ENCODE data around the gene CDC42EP3.

GRCh38 chr2:37648331-37649011, 23.0 kb downstream of the CDC42EP3 start:
- TF ChIP-seq RAD21 (conservative IDR thresholded peaks at IDR 0.05), result no peak
- TF ChIP-seq CTCF (IDR thresholded peaks at IDR 0.05; ENCODE audit: poor library complexity, severe bottlenecking), result no peak
- no peak for TF ChIP-seq REST (IDR thresholded peaks at IDR 0.05; ENCODE audit: borderline replicate concordance)
- TF ChIP-seq EZH2 (IDR thresholded peaks at IDR 0.05; ENCODE audit: borderline replicate concordance, insufficient read depth, low read length, poor library complexity, severe bottlenecking), result no peak
- TF ChIP-seq POLR2AphosphoS5 (IDR thresholded peaks at IDR 0.05), result no peak
- no peak for TF ChIP-seq EP300 (conservative IDR thresholded peaks at IDR 0.05; ENCODE audit: poor library complexity, severe bottlenecking)
- TF ChIP-seq TAF1 (IDR thresholded peaks at IDR 0.05; ENCODE audit: low read depth), result no peak

All from neural cell (in vitro differentiated cells).